IPS-NIHi7 (cell line): ENCODE results near the gene CLCNKA.
"Not testable (repeated sequence)": the region's sequence is repeated elsewhere in the genome, so short reads cannot be mapped to it uniquely, and the experiment has no call there.

ENCODE experiments used
- DNase-seq: peaks from one replicate; pipeline ENCODE4 v3.0.0; 2012; ENCODE audit warnings: mixed read lengths; ENCODE audit errors: extremely low spot score

CLCNKA gene

GRCh38 chr1:15997637-15998280 lies 24.1 kb upstream of the CLCNKA start:
- DNase-seq: no peak

- DNase-seq: no peak
Measured at GRCh38 chr1:15998929-15999328, 22.9 kb upstream of the CLCNKA start.

DNA sequence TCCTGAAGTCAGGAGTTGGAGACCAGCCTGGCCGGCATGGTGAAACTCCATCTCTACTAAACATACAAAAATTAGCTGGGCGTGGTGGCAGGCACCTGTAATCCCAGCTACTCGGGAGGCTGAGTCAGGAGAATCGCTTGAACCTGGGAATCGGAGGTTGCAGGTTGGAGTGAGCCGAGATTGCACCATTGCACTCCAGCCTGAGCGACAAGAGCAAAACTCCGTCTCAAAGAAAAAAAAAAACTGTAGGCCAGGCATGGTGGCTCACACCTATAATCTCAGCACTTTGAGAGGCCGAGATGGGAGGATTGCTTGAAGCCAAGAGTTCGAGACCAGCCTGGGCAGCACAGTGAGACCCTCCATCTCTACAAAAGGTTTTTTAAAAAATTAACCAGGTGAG lies 20.6 kb upstream of the CLCNKA start:
- DNase-seq: not testable (repeated sequence)

- DNase-seq: no peak
Measured at GRCh38 chr1:16005597-16005996, 16.2 kb upstream of the CLCNKA start.

- DNase-seq: no peak
Measured at GRCh38 chr1:16006010-16006409, 15.8 kb upstream of the CLCNKA start.

GRCh38 chr1:16006552-16007485 lies 15.0 kb upstream of the CLCNKA start:
- no peak for DNase-seq

DNA sequence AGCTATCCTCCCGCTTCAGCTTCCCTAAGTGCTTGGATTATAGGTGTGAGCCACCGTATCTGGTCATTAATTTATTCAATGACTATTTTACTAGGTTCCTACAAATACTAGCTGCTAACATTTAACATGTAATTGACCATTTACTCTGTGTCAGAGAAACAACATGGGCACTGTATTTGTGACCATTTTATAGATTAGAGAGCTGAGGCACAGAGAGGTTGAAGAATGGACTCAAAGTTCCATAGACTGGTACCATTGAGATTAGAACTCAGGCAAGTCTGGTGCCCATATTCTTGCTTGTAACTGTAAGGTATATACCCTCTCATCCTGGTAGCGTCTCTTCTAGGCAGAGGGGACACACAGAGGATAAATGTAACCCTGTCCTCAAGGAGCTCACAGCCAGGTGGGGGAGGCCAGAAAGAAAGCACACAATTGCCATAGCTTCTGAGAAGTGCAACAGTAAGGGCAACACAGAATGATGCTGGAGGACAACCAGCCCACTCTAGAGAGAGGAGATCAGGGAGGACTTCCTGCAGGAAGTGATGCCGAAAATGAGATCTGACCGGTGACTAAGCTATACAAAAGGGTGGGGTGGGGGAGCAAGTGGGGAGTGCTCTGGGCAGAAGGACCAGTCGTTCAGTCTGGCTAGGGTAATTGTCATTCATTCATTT lies 14.0 kb upstream of the CLCNKA start:
- no peak for DNase-seq

DNA sequence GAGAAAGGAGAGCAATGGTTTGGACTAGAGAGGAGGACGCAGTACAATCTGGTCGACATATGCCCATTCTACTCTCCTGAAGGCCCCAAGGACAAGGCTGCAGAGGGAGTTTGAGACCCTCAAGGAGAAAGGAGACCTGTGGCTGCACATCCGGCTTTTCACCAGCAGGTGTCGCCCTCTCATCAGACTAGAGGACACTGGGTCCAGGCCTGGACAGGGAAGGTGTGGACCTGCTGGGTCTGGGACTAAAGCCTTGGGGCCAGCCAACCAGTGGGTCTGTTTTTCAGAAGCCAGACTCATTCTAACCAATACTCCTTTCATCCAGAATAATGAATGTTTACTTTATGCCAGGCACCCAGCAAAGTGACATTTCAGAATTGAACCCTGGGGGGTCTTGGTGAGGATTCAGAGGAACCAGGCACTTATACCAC lies 12.8 kb upstream of the CLCNKA start:
- peak; percentile 85 for DNase-seq

GRCh38 chr1:16009678-16010077 lies 12.2 kb upstream of the CLCNKA start:
- no peak for DNase-seq

GRCh38 chr1:16010837-16011236 lies 11.0 kb upstream of the CLCNKA start:
- DNase-seq: no peak

GRCh38 chr1:16011936-16012589 lies 9.8 kb upstream of the CLCNKA start:
- DNase-seq: no peak

DNA sequence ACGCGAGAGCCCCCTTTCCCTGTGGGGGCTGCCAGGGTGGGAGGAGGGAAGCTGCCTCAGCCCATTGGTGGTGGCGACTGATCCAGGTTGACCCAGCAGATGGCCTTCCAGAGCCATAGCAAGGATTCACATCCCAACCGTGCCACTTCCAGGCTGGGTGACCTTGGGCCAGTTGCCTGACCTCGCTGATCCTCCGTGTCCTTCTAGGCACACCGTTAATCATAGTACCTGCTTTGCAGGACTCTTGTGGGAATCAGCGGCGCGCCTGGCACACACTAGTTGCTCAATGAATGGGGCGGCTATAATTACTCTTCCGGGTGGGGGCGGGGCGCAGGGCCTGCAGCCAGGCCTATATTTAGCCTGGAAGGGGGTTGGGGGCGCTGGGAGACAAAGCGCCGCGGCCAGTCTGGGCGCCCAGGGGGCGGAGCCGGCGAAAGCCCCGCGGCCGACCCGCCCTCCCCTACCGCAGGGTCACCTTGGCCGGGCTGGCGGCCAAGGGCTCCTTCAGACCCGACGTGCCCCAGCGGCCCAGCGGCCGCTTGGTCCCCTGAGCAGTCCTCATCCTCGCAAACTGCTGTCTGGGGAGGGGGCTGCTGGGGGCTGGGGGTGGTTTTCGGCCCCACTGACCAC lies 9.1 kb upstream of the CLCNKA start:
- DNase-seq: peak; percentile 87

GRCh38 chr1:16013220-16013907 lies 8.5 kb upstream of the CLCNKA start:
- DNase-seq: peak; percentile 89

DNA sequence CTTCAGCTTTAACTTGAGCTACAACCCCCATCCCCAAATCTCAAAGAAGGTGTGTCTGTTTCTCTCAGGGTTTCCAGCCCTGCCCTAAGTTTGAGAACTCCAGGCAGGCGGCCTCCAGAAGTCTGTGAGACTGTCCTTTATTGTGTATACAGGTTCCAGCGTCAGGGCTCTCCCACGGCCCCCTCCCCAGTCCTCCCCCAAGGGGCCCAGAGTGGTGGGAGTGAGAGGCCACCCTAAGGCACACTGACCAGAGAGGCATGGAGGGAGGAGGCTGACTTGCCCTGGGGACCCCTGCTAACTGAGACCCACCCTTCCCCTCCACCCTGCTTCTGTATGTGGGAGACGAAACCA lies 8.0 kb upstream of the CLCNKA start:
- no peak for DNase-seq

GRCh38 chr1:16014509-16015482 lies 7.0 kb upstream of the CLCNKA start:
- DNase-seq: no peak

GRCh38 chr1:16015491-16015890 lies 6.3 kb upstream of the CLCNKA start:
- DNase-seq: no peak

GRCh38 chr1:16015960-16016901 lies 5.6 kb upstream of the CLCNKA start:
- no peak for DNase-seq

GRCh38 chr1:16017076-16017460 lies 4.8 kb upstream of the CLCNKA start:
- no peak for DNase-seq
